GM21723 (cell line): Measurements from ENCODE around the gene MXD1.
"Not testable (repeated sequence)": the region's sequence is repeated elsewhere in the genome, so short reads cannot be mapped to it uniquely, and the experiment has no call there.

ENCODE experiments used
- ATAC-seq: cut with Tn5 transposase; IDR thresholded peaks from one replicate; pipeline ENCODE4 v1.9.1; 2021; ENCODE audit warnings: mild to moderate bottlenecking, moderate library complexity; ENCODE audit not compliant: unreplicated experiment

The MXD1 gene

GRCh38 chr2:69950671-69951070 lies 35.8 kb downstream of the MXD1 start:
- ATAC-seq, result not testable (repeated sequence)

DNA sequence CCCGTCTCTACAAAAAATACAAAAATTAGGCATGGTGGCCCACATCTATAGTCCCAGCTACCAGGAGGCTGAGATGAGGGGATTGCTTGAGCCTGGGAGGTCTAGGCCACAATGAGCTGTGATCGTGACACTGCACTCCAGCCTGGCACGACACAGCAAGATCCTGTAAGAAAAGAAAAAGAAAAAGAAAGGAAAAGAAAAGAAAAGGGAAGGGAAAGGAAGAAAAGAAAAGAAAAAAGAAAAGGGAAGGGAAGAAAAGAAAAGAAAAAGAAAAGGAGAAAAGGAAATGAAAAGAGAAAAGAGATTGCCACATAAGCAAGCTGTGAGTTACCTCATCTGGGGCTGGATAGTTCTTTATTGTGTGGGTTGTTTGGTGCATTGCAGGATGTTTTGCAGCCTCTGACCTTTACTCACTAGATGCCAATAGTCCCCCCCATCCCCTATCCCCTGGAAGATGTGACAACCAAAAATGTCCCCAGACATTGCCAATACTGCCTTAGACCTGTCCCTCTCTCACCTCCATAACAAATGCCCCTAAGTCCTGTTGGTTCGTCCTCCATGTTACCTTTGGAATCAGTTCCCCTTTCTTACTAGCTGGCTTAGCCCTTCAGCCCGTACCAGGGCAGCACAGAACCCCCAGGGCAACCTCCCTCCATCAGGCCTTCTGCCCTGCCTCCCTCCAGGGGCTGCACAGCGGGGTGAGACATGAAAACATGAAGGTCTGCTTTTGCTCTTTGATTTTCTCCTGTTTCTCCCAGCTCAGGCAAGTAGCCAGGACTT lies 37.6 kb downstream of the MXD1 start:
- ATAC-seq, result no peak

GRCh38 chr2:69954084-69954483 lies 39.2 kb downstream of the MXD1 start:
- ATAC-seq, result no peak

GRCh38 chr2:69955029-69955428 lies 40.1 kb downstream of the MXD1 start:
- no peak for ATAC-seq

DNA sequence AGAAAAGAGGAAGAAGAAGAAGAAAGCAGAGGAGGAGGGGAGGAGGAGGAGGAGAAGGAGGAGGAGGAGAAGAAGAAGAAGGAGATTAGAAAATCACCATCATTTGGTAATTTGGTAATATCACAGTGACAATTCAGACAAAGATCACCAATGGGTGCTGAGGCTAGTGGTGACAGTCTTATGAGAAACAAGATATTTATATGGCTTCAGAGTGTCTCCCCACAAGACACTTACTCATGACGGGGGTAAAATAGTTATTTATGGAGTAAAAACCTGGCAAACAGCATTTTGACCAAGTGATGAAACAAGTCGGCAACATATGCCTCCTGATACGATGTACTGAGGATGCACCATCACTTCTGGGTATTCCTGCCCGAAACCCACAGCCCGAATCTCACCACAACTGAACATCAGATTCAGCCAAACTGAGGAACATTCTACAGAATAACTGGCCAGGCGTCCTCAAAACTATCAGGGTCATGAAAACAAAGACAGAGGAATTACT lies 41.6 kb downstream of the MXD1 start:
- ATAC-seq, result no peak

DNA sequence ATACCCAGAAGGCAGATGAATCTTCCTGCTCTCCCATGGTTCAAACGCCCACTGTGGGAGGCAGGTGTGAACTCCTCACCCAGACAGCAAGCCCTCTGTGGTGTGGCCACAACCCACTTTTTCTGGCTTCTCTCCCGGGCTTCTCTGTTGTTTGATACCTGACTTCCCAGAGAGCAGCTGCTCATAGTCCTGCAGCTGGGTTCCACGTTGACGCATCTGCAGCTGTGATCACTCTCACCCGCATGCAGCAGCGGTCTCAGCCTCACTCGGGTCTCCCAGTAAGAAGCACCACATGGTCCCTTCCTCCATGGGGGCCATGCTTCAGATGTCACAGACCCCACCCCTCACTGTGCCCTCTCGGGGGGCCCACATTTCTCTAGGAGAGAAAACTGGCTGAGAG lies 43.1 kb downstream of the MXD1 start:
- no peak for ATAC-seq

DNA sequence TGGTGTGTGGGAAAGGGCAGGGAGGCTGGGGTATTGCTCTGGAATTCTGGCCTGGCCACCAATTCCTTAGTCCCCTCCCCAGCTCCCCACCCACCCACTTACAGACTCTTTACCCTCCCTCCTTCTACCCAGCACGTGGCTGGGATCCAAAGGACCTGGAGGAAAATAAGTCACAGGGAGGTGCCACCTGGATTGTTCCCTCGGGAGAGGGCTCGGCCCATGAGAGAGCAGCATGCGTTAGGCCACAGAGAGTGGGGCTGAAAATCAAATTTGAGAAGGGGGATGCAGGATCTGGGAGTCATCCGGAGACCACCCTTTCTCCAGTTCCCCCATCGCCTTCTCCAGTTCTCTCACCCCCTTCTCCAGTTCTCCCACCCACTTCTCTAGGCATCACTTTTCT lies 43.6 kb downstream of the MXD1 start:
- no peak for ATAC-seq

DNA sequence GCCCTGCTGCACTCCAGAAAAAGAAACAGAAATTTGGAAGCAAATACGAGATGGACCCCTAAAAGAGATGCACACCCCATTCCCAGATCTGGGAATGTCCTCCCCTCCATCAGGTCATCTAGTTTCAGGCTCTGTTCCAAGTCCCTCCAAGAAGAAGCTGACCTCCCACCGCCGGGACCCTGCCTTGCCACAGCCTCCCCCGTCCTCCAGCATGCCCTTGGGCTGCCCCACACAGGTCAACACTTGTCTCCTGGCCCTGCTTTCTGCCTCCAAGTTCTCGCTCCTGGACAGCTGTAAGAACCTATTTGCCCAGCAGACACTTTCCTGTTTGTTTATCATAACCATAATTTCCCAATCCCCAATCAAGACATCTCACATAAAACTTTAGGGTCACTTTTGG lies 44.5 kb downstream of the MXD1 start:
- no peak for ATAC-seq

- no peak for ATAC-seq
These were observed 45.9 kb downstream of the MXD1 start for GRCh38 chr2:69960821-69961220.

DNA sequence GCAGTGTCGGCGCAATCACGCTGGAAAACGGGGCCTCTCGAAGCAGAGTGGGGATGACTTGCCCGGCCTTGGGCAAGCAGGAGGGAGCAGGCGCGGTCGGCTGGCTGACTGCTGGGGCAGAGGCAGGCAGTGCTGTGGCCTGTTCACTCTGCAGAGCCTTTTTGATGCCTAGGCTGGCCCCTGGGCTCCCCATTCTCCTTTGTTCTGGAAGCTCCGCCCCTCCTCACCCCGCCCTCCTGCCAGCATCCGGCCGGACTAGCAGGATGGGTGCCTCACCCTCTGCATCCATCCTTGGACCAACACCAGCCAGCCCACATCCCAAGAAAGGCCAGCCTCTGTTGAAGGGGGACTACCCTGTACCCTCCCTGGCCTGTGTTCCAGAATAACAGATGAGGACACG lies 46.6 kb downstream of the MXD1 start, which contains the start of gene ASPRV1:
ASPRV1 (minus strand) TSS at position 136 of the 400 bp plus-strand sequence. CDS start 195 bp downstream, outside the sequence.
- ATAC-seq, result no peak

DNA sequence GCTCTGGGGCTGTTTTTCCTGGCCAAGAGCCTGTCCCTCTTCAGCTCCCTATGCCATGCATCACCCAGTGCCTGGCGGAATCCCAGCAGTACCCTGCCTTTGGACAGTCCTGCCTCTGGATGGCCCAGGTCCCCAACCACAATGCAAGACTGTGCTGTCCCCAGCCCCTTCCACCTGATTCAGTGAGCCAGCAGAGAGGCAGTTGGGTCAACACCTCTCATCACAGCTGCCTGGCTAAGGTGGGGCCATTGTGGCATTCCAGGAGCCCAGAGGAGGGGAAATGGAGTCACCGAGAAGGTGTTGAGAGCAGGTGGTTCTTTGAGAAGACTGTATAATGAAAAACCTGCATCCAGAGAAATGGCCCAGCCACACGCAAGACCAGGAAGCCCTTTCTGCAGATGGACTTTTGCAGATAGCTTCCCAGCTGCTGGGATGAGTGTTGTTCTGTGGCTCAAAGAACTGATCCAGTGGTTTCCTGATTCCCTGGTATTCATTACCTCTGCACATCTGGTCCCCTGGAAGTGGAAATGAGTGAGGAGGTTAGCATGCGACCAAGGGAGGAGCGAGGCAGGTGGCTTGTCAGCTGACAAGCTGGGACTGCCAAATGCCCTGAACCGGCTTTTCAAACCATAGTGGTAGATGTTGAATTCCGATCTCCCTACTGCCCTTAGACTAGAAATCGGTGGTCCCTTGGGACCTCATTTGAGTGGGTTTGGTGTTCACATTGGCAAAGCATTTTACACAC lies 48.2 kb downstream of the MXD1 start:
- no peak for ATAC-seq

DNA sequence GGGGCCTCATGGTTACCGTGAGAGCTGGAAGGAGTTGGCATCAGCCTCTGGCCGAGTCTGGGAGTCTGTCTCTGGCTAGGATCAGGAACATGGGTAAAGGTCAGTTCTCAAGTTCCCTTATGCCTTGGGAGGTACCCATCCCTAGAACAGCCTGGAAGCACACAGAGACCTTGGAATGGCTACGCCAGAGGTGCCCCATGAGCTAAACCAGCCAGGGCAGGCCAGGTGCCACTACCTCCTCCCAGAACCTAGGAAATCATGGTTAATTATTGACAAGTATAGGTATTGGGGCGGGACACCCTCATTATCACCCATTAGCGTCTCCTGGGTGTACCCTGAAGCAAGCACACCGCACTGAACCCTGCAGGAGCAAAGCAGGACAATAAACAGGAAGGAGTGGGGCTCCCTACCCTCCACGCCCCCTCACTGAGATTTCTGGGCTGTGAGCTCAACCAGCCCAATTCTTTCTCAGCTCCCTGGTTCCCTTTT lies 49.5 kb downstream of the MXD1 start:
- no peak for ATAC-seq

DNA sequence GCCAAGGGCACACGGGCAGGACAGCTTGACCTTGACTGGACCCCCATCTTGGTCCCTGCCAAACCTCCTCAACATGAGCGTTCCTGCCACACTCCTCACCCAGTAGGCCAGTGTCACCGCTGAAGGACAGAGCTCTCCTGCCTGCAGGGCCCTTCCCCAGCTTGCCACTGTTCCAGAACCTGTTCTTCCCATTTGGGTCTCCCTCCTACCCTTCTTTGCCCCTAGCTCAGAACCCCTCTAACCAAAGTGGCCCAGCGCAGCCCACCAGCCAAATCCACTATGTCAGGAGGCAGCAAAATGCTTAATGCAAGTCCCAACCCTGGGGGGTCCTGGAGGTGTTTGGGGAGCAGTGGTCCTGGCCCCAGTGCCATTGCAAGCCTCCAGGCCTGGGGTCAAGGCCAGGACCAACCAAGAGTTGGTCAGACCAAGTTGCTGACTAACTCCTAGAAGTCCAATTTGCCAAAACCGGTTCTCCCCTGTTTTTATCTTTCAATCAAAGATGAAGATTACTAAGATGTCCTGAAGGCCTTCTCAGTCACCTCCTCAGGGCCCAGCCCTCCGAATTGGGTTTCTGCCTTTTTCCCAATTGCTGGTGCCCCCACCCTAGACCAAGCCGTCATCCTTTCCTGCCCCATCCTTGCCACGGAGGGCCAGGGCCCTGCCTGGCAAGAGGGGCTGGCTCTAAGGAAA lies 51.0 kb downstream of the MXD1 start:
- no peak for ATAC-seq

DNA sequence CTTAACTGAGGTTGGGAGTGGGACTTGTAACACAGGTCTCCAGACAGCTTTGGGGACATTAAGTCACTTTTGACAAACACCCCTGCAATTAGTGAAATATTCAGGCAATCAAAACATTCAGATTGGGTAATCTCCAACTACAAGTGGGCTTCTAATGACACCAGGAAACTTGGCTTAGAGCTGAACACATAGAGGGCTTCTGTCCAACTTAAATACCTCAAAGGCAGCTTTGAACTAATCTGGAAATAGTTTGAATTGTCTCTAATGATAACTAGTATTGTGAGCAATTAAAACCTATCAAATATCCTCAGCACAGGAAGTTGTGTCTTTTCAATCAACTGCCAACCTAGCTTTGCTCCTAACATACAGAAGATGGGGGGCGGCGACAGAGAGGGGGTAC lies 51.6 kb downstream of the MXD1 start:
- ATAC-seq, result no peak

DNA sequence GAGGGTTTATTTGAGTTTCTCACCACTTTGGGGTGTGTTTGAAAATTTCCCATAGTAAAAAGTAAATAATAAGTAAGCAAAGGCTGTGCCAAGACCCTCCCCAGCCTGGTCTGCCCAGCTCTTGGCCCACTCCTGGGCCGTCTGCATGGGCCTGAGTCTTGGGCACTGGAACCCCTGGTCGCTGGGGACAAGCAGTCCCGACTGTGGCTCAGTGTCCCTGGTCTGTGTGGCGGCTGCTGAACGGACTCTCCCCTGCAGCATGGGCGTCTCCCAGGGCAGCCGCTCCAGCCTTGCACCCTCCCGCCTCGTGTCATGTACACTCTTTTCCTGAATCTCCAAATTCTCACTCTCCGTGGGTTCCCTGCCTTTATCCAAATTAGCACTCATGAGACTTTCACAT lies 53.7 kb downstream of the MXD1 start:
- ATAC-seq, result no peak

DNA sequence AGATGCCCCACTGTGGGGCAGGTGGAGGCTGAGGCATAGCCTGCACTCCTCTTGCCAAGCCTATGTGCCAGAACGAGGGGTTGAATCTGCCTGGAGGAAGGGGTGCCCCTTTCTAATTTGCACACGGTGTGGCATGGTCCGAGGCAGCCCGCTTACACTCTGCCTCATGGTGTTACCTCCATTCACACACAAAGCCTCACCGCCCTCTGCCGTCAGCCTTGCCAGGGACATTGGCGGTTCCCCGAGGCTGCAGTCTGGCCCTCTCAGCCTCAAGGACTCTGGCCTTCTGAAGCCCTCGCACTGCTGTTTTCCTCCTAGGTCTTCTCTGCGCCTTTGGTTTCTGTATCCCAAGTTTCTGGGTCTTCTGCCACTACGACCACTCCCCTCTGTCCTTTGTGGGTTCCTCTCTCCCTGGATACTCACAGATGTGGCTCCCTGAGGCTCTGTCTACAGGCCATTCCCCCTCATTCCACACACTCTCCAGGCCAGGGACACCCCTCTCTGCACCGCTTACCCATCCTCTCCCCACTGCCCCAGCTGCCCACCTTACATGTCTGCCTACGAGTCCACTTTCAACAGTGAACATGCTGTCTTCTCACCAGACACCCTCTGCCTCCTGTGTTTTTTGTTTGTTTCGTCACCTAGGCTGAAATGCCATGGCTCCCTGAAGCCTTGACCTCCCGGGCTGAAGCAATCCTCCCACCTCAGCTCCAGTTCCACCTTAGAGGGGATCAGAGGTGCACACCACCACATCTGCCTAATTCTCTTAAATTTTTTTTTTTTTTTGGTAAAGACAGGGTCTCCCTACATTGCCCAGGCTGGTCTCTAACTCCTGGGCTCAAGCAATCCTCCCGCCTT lies 54.4 kb downstream of the MXD1 start:
- ATAC-seq, result no peak

- no peak for ATAC-seq
These were observed 55.1 kb downstream of the MXD1 start for GRCh38 chr2:69969991-69970390.

GRCh38 chr2:69972822-69973221 lies 57.9 kb downstream of the MXD1 start:
- no peak for ATAC-seq

- ATAC-seq, result no peak
These were observed 58.4 kb downstream of the MXD1 start for GRCh38 chr2:69973335-69973735.

DNA sequence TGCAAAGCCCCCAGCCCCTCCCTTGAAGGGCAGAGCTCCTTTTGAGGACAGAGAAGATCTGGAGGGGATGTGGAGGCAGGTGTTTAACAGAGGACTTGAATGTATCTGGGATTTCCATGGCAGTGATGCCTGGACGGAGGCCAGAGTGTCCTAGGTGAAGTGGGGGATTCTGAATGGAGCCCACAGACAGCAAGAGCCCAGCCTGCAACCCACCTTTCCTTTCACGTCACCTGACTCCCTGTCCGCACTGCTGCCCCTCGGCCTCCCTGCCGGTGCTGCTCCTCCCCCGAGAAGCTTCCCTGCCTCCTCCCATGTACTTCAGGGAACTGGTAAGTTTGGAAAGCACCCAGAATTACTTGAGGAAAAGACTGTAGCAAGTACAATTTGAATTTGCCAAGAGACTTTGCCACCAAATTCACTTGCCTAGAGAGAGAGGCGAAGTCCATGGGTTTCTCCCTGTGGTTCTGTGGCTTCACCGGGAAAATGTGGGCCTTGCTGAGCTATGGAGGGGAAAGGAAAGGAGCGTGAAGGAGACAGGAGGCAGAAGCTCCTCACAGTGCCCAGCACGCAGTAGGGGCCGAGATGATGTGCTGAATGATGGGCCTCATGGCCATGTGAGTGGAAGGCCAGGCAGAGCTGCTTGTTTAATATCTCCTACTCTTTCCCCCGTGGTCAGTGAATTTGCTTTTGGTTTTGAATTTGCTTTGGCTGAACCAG lies 60.4 kb downstream of the MXD1 start:
- no peak for ATAC-seq
